GM19372 (cell line): ENCODE measurements around the gene NUMA1.

Source experiments
- ATAC-seq: cut with Tn5 transposase; IDR thresholded peaks from one replicate; pipeline ENCODE4 v1.9.1; 2021; ENCODE audit warnings: mild to moderate bottlenecking, low read depth, moderate library complexity; ENCODE audit not compliant: unreplicated experiment

NUMA1 gene

DNA sequence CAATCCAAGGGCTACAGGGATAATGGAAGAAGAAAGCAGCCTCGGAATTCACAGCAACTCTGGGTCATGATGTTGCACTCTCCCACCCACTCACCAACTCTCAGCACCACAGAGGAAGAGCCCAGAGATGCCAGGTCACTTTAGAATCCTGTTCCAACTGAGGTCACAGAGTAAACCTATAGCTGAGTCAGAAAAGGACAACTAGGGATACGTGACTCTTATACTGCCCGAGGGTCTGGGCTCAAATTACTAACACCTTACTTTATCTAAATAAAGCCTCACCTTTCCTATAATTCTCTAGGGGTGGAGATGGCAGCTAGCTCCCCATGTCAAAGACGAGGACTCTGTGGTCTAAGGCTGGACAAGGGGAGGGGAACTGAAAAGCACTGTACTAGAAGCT lies 57.0 kb downstream of the NUMA1 start:
- no peak for ATAC-seq

DNA sequence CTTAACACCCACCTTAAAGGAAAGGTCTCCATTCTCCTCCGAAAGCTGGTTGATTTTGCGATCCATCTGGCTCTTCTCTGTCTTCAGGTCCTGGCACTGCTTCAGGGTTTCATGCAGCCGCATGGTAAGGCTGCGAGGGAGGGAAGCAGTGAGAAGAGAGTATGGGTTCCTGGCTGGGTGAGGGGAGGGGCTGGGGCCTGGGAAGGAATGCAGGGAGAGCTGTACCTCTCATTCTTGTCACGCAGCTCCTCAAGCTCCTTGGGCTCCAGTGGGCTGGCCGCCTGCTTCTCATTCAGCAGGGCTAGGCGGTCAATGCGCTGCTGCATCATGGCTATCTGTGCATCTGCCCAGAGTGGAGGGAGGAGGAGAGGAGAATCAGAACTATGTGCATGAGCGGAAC lies 62.2 kb downstream of the NUMA1 start:
- no peak for ATAC-seq

DNA sequence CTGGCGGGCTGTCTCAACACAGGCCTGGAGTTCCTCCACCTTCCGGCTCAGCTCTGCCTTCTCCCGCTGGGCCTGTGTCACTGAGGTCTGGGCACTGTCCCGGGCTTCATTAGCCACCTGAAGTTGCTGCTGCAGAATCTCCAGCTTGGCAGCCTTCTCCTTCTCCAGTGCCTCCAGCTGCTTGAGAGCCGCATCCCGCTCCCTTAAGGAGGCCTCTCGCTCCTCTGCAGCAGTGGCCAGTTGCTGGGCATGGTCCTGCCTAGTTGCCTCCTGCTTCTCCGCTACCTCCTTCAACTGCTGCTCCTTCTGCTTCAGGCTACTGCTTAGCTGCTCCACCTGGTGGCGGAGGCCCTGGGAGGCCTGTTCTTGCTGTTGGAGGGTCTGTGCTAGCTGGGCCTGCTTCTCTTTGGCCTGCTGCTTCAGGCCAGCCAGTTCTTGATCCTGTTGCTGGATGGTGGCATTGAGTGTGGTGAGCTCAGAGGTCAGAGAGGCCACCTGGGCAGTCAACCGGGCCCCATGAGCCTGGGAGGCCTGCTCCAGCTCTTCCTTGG lies 64.8 kb downstream of the NUMA1 start:
- no peak for ATAC-seq

DNA sequence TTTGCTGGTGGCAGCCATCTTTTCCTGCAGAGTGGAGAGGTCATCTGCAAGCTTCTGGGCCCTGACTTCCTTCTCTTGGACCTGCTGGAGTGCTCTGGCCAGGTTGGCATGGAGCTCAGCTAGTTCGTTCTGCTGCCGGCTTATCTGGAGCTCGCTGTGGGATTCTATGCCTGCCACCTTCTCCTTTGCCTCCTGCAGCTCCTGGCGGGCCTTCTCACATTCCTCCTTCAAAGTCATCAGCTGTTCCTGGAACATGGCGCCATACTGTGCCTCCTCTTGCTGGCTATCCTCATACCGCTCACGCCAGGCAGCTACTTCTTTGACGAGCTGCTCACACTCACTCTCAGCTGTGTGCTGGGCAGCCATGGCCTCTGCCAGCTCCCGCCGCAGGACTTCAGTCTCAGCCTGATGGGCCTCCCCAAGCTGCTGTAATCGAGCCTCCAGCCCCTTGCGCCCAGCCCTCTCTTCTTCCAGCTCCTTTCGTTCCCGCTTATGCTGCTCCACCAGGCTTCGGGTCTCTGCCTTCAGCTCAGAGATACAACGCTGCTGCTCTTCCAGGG lies 65.5 kb downstream of the NUMA1 start:
- no peak for ATAC-seq

DNA sequence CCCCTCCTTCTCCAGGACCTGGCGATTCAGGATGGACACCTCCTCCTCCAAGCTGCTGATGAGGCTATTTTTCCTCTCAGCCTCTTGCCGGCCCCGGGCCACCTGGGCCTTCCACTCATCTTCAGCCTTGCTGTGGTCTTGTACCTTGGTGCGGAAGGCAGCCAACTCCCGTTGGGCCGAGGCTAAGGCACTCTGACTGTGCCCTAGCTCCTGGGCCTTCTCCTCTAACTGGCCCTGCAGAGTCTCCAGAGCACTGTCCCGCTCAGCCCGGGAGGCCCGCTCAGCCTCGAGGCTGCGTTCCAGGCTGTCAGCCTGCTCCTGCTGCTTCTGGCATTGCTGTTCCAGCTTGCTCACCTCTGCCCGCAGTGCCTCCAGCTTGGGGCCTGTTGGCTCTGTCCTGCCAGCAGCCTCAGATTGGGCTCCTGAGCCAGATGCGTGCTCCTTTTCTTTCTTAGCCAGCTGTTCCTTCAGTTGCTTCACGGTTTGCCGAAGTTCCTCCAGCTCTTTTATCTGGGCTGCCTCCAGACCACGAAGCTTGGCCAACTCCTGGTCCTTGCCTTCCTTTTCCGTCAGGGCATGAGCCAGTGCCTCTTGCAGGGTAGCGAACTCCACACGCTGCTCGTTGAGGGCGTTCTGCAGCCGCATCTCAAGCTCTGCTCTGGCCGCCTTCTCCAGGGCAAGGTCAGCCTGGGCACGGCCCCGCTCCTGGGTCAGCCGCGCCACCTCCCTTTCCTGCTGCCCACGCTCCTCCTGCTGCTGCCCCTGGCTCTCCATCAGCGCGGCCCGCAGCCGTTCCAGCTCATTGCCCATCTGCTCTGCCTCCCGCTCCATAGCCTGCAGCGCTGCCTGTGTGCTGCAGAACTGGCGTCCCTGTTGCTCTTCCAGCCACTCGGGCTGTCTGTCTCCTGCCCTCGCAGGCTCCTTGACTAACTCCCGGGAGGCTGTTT lies 66.3 kb downstream of the NUMA1 start:
- ATAC-seq: no peak

DNA sequence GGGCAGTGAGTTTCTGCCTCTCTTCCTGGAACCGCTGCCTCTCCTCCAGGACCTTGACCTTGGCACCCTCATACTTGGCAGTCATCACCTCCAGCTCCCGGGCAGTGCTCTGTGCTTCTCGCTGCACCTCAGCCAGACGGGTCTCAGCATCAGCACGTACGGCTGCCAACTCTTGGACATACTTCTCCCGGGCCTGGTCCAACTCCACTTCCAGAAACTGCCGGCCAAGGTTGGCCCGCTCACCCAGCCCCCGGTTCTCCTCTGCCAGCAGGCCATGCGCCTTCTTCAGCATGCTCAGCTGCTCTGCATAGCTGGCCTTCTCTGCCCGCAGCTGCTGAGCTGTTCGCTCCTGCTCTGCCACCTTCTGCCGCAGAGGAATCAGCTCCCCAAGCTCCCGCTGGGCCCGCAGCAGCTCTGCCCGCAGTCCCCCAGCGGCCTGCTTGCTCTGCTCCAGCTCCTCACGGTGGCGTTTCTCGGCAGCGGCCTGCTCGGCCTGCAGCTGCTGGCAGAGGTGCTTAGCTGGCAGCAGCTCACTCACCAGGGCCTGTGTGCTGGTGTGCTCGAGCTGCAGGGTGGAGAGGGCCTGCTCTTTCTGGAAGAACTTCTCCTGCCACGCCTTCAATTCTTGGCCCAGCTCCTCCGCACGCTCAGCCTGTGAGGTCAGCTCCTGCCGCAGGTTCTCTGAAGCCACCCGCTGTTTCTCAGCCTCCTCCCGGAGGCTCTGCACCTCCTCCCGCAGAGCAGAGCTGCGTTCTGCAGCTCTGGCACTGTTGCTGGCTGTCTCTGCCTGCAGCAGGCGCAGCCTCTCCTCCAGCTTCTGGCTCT lies 67.2 kb downstream of the NUMA1 start:
- no peak for ATAC-seq

DNA sequence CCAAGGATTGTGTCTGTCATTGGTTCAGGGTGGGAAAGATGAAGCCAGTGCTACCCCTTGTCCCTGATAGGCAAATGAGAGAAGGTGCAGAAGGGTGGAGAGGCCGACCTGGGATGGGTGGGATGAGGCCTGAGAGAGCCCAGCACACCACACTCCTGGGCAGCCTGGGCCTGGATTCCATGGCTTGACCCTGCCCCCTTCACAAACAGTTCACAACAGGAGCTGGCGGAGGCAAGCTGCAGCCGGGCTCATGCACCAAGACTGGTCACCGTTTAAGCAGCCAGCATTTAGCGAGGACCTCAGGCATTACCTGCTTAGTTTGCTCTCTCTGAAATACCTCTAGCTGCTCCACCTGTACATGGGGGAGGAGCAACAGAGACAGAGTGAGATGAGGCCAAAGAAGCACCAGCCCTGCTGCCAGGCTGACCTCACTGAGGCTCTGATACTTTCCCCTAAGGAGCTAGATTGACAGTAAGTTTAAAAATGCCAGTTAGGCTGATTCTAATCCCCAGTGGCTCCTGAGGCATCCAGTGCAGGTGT lies 68.2 kb downstream of the NUMA1 start:
- ATAC-seq: no peak

DNA sequence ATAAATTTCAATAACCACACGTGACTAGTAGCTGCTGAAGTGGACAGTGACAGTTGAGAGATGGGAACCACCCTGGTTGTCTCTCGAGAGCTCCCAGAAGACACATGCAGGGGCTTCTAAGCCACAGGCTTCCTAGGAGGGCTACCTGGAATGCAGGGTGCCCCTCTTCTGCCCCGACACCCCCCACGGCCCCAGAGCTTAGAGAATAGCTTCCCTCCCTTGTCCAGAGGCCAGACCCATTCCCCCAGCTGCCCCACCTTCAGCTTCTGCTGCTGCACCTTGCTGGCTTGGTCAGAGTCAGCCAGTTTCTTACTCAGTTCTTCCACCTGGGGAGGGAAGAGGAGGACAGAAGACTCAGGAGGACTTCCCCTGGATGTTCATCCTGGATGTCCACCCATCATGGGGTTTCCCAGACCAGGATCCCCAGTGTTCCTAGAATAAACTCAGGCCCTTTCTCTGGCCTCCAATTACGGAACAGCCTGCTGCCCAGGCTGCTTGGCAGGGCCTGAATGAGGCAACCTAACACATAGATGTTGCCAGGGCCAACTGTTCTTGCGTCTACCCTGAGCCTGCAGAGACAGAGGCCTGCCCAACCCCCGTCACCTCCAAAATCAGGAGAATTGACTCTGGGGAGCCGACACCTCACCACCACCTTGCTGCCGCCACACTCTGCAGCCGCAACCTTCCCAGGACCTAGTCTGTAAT lies 69.7 kb downstream of the NUMA1 start:
- no peak for ATAC-seq

DNA sequence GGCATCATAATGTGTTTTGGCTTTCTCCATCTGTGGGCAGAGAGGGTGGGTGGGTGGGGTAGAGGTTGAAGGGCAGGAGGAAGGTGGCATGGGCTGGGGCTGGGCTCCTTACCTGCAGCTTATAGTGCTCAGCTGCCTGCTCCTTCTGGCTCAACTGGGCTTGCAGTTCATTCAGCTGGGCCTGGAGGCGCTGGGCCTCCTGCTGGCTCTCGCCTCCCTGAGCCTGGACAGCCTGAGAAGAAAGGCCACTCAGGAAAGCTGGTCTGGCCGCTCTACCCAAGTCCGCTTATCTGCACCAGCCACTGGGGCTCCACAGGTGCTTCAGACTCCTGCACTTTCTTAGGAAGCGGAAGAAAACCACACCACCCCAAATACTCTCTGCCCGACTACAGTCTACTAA lies 71.2 kb downstream of the NUMA1 start:
- no peak for ATAC-seq

DNA sequence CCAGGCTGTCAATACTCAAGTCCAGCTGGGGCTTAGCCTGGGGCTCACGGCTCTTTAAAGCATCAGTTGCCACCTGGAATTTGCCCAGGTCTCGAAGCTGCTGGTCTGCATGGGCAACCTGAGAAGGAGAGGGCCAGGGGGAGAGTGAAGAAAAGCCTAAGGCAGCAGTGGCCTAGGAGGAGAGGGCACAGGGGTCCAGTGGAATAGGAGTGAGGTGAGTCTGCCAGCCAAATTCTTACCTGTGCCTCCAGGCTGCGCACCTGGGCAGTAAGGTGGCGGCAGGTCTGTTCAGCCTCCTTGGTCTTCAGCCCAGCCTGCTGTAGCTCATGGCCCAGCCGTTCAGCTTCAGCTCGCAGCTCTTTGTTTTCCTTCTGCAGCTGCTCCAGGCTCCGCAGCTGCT lies 71.6 kb downstream of the NUMA1 start:
- no peak for ATAC-seq

DNA sequence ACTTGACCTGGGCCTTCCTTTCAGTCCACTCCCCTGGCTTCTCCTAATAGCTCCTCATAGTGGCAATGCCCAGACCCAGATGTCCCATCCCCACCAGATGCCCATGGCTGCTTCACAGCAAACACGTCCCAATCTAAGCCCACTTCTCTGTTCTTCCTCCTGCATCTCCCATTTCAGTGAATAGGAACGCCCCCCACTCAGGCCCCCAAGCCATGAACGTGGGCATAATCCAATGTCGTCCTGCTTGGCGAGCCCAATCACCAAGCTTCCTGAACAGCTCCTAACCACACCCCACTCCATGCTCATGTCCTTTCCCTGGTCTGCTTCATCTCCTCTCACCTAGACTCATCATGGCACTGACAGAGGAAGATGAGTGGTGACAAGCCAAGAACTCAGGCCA lies 72.8 kb downstream of the NUMA1 start:
- ATAC-seq: no peak

DNA sequence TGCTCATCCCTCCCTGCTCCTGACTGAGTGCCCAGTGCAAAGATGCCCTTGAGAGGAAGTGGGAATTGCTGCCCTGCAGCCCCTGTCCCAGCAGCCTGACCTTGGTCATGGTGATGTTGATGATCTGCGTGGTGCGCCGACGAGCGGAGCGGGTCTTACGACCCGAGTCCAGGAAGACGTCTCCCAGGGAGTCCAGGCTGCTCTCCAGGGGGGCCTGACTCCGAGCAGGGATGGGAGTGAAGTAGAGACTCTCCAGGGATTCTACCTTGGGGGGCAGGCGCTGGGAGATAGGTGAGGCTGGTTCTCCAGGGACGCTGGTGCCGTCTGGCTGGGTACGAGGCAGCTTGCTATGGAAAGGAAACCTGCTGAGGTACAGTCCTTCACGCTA lies 73.3 kb downstream of the NUMA1 start:
- ATAC-seq: no peak

DNA sequence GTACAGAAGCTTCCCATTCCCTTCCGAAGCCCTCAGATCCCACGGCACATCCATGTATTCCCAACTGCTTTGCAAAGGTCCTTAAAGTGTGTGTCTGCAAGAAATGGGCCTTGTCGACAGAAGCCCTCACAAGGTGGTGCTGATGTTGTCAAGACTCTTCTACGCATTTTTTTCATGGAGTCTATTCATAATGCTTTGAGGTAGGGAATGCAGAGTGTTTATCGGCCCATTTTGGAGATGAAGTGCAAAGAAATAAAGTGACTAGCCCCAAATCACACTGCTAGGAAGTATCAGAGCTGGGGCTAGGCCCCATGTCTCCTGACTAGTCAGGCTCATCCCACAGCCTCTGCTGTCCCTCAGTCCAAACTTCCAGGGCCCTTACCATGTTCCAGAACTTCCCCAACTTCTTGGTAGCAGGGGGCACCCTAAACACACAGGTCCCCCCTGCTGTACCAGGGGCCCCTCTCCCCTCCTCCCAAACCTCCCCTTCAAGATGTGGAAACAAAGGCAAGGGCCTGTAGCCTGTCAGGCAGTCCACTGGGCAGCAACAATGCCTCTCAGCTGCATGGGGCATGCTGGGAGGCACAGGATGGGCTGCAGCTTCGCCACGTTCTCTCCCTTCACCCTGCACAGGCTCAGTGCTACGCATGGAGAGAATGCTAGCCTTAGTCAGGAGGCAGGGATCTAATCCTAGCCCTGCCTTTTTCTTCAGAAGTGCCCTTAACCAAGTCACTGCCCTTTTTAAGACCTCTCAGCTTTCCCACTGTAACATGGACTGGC lies 73.8 kb downstream of the NUMA1 start:
- ATAC-seq: no peak

DNA sequence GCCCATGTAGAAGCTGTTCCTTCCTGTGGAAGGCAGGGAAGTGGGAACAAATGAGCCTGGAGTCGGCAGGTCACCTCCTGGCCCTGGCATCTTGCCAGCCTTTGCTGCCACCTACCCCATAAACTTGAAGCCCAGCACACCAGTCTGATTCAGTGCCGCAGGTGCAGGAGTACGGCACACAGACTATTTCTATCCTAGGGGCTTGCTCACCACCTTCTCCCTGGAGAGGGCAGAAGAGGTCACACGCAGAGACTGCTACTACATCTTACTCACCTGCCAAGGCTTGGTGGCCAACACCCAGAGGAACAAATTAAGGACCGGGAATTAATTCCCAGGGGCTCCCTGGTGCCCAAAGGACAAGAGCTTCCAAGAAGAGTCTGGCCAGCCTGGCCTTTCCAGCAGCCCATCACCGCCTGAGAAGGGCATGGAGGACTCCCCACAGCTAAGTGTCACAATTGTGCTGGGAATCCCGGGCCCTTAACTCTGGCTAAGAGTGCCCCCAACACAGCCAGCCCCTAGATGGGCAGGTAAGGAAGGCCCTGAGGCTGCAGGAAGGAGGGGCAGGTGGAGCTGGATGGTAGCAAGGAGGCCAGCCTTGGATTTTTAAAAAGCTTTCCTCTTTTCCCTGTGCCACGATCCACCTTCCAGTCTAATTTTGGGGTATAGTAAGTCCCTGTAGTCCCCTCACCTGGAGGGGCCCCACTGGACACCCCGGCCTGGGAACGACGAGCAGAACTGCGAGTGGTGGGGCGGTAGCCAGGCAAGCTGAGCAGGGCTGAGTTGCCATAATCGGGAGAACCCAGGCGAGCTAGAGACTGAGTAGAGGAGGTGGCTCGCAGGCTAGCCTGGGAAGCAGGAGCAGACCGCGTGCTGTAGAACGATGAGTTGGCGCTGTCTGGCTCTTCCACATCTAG lies 74.7 kb downstream of the NUMA1 start:
- no peak for ATAC-seq

DNA sequence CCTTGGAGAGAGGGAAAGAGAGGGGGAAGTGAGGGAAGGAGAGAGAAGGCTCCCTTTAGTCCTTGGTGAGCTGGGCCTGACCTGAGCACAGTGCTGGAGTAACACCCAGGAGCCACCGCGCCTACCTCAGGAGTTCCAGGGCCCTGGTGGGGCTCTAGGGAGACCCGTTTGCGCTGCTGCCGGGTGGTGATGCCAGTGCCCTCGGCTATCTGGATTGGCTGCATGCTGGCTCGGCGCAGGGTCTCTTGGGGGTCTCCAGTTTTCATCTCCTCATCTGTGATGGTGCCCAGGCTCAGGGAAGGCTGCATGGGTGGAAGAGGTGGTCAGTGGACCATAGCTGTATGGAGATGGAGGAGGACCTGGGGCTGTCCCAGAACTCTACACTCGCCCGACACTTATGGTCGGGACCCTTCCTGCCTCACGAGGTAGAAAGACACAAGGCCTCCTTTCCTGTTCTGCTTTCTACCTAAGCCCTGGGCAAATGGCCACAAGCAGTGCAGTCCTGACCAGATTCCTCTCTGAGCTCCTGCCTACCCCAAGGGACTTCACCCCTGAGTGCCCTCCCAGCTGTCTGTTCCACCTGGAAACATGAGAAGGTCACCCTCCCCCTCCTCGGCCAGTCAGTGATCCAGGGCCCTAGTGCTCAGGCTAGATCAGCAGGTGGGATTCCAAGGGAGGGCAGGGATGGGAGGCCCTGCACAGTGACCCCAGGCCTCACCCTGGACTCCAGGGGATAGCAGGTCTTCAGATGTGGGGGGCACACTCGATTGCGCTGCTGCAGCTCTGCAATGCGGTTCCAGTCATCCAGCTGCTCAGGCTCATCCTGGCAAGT lies 75.6 kb downstream of the NUMA1 start:
- no peak for ATAC-seq

DNA sequence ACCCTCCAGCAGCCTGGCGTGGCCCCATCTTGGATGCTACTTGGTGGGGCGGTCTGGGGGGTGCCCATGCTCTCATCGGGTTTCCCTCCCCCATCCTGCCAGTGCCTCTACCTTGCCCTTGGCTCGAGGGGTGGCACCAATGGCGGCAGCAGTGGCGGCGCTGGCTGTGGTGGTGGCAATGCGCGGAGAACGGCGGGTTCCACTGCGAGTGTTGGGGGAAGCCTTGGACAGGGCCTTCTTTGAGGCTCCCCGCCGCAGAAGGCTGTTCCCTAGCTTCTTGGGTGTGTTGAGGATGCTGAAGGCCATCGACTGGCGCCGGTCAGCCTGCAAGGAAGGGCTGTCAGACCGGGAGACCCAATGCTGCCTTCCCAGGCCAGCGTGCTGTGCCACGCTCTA lies 76.6 kb downstream of the NUMA1 start:
- no peak for ATAC-seq
